Bronchial epithelial cell (primary cell): ENCODE data around the gene F3. TPM values are rescaled to one million over a fixed set of nuclear protein-coding genes. Genes with fewer than 3 reads are reported as not detected.

Experiments
- DNase-seq: peaks from one replicate; pipeline ENCODE4 v3.0.0-alpha.2; 2010; ENCODE audit warnings: low read depth
- FAIRE-seq: peaks from 2 replicates; lab custom pipeline; 2011; peaks lifted over from hg19 to GRCh38; lab: Jason Lieb, UNC
- H3K27me3 ChIP-seq: 2 replicates; pipeline ENCODE4 v1.5.1; 2011; ENCODE audit warnings: low read length; ENCODE audit not compliant: control insufficient read depth, insufficient read depth
- H3K36me3 ChIP-seq: 2 replicates; pipeline ENCODE4 v1.5.1; 2011; ENCODE audit warnings: low read length; ENCODE audit not compliant: control insufficient read depth, insufficient read depth
- H3K4me3 ChIP-seq: 2 replicates; pipeline ENCODE4 v1.5.1; 2011; ENCODE audit warnings: mild to moderate bottlenecking, low read depth, low read length, control low read depth
- total RNA-seq: library from RNA; depleted of rRNA; stranded (reverse); fragments of >200 nt; gene quantifications from 2 replicates; pipeline ENCODE4 v1.2.1, GENCODE V29; 2014
- TF ChIP-seq, protein P1 (sequence below): IDR thresholded peaks from 2 replicates; pipeline ENCODE4 v1.5.1; 2011; ENCODE audit warnings: mild to moderate bottlenecking, moderate library complexity, low read length, control low read depth, inconsistent platforms; ENCODE audit not compliant: insufficient read depth, severe bottlenecking

F3 gene
- total RNA-seq, 1 donor from 2014 or later: 618 TPM

- Histone ChIP-seq H3K36me3 (peaks cover 18% of the 10 kb centered on the region), H3K27me3 (no peaks in the 10 kb centered on the region), H3K4me3 (peak overlapping the region; percentile 72)
- DNase-seq (no peak), FAIRE-seq (no peak)
- TF ChIP-seq, protein P1, sequence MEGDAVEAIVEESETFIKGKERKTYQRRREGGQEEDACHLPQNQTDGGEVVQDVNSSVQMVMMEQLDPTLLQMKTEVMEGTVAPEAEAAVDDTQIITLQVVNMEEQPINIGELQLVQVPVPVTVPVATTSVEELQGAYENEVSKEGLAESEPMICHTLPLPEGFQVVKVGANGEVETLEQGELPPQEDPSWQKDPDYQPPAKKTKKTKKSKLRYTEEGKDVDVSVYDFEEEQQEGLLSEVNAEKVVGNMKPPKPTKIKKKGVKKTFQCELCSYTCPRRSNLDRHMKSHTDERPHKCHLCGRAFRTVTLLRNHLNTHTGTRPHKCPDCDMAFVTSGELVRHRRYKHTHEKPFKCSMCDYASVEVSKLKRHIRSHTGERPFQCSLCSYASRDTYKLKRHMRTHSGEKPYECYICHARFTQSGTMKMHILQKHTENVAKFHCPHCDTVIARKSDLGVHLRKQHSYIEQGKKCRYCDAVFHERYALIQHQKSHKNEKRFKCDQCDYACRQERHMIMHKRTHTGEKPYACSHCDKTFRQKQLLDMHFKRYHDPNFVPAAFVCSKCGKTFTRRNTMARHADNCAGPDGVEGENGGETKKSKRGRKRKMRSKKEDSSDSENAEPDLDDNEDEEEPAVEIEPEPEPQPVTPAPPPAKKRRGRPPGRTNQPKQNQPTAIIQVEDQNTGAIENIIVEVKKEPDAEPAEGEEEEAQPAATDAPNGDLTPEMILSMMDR: no peak
These were observed 916 bp downstream of the F3 start for GRCh38 chr1:94540440-94541245.

DNA sequence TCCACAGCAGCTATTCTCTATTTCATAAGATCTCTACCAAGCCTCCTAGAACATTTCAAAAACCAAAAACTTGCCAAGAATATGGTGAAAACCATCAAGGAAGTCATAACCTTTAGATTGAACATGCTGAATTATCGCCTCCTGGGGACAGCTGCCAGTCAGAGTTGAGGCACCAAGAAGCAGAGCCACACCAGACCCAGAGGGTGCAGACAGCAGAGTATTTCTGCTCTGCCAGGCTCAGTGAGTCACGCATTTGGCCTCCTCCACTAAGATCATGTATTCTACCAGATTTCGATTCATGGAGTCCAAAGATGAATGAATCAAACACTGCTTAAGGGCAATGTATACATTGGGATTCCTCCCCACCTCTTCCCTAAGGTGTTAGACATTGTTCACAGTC, 2.1 kb downstream of the F3 start:
- peak overlapping the region; percentile 72 for H3K4me3 ChIP-seq
- FAIRE-seq: peak; percentile 96
- TF ChIP-seq, protein P1: no peak

GRCh38 chr1:94538243-94538827, 3.2 kb downstream of the F3 start:
- TF ChIP-seq, protein P1: no peak
- Histone ChIP-seq H3K36me3 (peaks cover 26% of the 10 kb centered on the region), H3K4me3 (no peak overlapping the region), H3K27me3 (no peaks in the 10 kb centered on the region)
- FAIRE-seq: no peak
- peak; percentile 19 for DNase-seq

More for the DNA sequence above, 2.1 kb downstream of the F3 start:
- DNase-seq: peak; percentile 82
- Histone ChIP-seq H3K27me3 (no peaks in the 10 kb centered on the region), H3K36me3 (peaks cover 26% of the 10 kb centered on the region)

- FAIRE-seq: no peak
- TF ChIP-seq, protein P1: no peak
- no peak overlapping the region for H3K4me3 ChIP-seq
These were observed 4.3 kb downstream of the F3 start for GRCh38 chr1:94537254-94537653.

DNA sequence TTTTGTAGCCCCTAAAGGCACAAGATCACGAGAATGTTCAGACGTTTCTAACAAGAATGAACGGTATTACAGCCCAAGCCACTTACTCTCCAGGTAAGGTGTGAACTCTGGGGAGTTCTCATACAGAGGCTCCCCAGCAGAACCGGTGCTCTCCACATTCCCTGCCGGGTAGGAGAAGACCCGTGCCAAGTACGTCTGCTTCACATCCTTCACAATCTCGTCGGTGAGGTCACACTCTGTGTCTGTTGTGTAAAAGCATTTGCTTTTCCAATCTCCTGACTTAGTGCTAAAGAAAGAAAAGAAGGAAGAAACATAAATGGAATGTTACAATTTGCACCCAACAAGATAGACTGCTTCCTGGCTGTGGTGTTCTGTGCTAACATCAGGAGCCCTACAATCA, 5.7 kb downstream of the F3 start:
- peak; percentile 66 for FAIRE-seq
- Histone ChIP-seq H3K4me3 (no peak overlapping the region), H3K36me3 (peaks cover 29% of the 10 kb centered on the region)

More at GRCh38 chr1:94537254-94537653, 4.3 kb downstream of the F3 start:
- DNase-seq: peak; percentile 32
- Histone ChIP-seq H3K36me3 (peaks cover 29% of the 10 kb centered on the region), H3K27me3 (no peaks in the 10 kb centered on the region)

More for the DNA sequence above, 5.7 kb downstream of the F3 start:
- peak; percentile 32 for DNase-seq
- TF ChIP-seq, protein P1: no peak
- H3K27me3 ChIP-seq: no peaks in the 10 kb centered on the region
